Thoracic aorta (tissue), 2 donors: ENCODE measurements around the gene SELENOI. TPM values are rescaled to one million over a fixed set of nuclear protein-coding genes. Genes with fewer than 3 reads are reported as not detected.

ENCODE experiments used
- ATAC-seq: fragments of 150-250 bp; one replicate; pipeline ENCODE4 v1.8.0; 2017; ENCODE audit warnings: low read depth; ENCODE audit not compliant: insufficient number of reproducible peaks, low FRiP score
- DNase-seq: peaks from one replicate; pipeline ENCODE4 v3.0.0-alpha.2; 2020; ENCODE audit warnings: low spot score
- H3K27ac ChIP-seq, 2 donors: fragments of 200-600 bp; sonication (generic); 1 replicate in 1 of 2; 2 replicates in 1 of 2; pipeline ENCODE4 v1.5.1; 2016; ENCODE audit warnings: mild to moderate bottlenecking in 2 of 2, moderate library complexity in 2 of 2
- H3K27me3 ChIP-seq: fragments of 200-600 bp; sonication (generic); replicated peaks from 2 replicates; pipeline ENCODE4 v1.6.0; 2016; ENCODE audit warnings: mild to moderate bottlenecking; ENCODE audit not compliant: insufficient read depth
- H3K36me3 ChIP-seq: fragments of 200-600 bp; sonication (generic); one replicate; pipeline ENCODE4 v1.5.1; 2016
- H3K4me1 ChIP-seq, 2 donors: fragments of 200-600 bp; sonication (generic); 1 replicate in 1 of 2; 2 replicates in 1 of 2; pipeline versions ENCODE4 v1.5.1 to v1.6.0; 2016; ENCODE audit warnings: low read depth in 2 of 2, mild to moderate bottlenecking in 1 of 2; ENCODE audit not compliant: control insufficient read depth in 1 of 2
- H3K4me3 ChIP-seq: fragments of 200-600 bp; sonication (generic); 2 replicates; pipeline ENCODE4 v1.5.1; 2016; ENCODE audit warnings: mild to moderate bottlenecking
- H3K9me3 ChIP-seq: fragments of 200-600 bp; sonication (generic); 2 replicates; pipeline ENCODE4 v1.5.1; 2016
- CTCF ChIP-seq: fragments of 200-600 bp; sonication (generic); IDR thresholded peaks from one replicate; pipeline ENCODE4 v1.5.1; 2019; ENCODE audit warnings: antibody characterized with exemption
- total RNA-seq, 2 donors: library from RNA; depleted of rRNA; stranded (reverse); fragments of >200 nt; gene quantifications; one replicate each; pipeline versions ENCODE4 v1.1.0 to v1.2.3, GENCODE V29; 2016

The SELENOI gene
- total RNA-seq, 2 donors from 2014 or later: 7.0 to 11.8 TPM

GRCh38 chr2:26309921-26310320 lies 36.0 kb upstream of the SELENOI start:
- TF ChIP-seq CTCF: no peak
- no peak overlapping the region for H3K4me3 ChIP-seq
- H3K27me3 ChIP-seq: no peaks in the 10 kb centered on the region
- no peak for DNase-seq
- H3K27ac ChIP-seq: no peak overlapping the region
- H3K9me3 ChIP-seq: no peaks in the 10 kb centered on the region
- H3K4me1 ChIP-seq: no peaks in the 10 kb centered on the region
- H3K36me3 ChIP-seq: no peaks in the 10 kb centered on the region
- ATAC-seq: no peak

GRCh38 chr2:26312471-26312870 lies 33.5 kb upstream of the SELENOI start:
- Histone ChIP-seq H3K9me3 (no peaks in the 10 kb centered on the region), H3K27ac (no peak overlapping the region), H3K4me3 (no peak overlapping the region), H3K4me1 (no peaks in the 10 kb centered on the region), H3K36me3 (no peaks in the 10 kb centered on the region), H3K27me3 (no peaks in the 10 kb centered on the region)
- ATAC-seq (no peak), DNase-seq (no peak)
- TF ChIP-seq CTCF: no peak

- TF ChIP-seq CTCF: no peak
- Histone ChIP-seq H3K27me3 (no peaks in the 10 kb centered on the region), H3K36me3 (no peaks in the 10 kb centered on the region), H3K9me3 (no peaks in the 10 kb centered on the region), H3K27ac (no peak overlapping the region), H3K4me3 (no peak overlapping the region), H3K4me1 (no peaks in the 10 kb centered on the region)
- DNase-seq (no peak), ATAC-seq (no peak)
Observed at GRCh38 chr2:26313446-26313845, 32.5 kb upstream of the SELENOI start.

GRCh38 chr2:26314243-26314642 lies 31.7 kb upstream of the SELENOI start:
- no peak for TF ChIP-seq CTCF
- Histone ChIP-seq H3K36me3 (no peaks in the 10 kb centered on the region), H3K4me1 (no peaks in the 10 kb centered on the region), H3K27ac (no peak overlapping the region), H3K27me3 (no peaks in the 10 kb centered on the region), H3K4me3 (no peak overlapping the region), H3K9me3 (no peaks in the 10 kb centered on the region)
- no peak for ATAC-seq
- DNase-seq: no peak

GRCh38 chr2:26316041-26316440 lies 29.9 kb upstream of the SELENOI start:
- Histone ChIP-seq H3K4me3 (no peak overlapping the region), H3K4me1 (no peaks in the 10 kb centered on the region), H3K27ac (no peak overlapping the region), H3K27me3 (no peaks in the 10 kb centered on the region), H3K9me3 (no peaks in the 10 kb centered on the region), H3K36me3 (no peaks in the 10 kb centered on the region)
- no peak for TF ChIP-seq CTCF
- ATAC-seq (no peak), DNase-seq (no peak)
